Kidney glomerular epithelial cell (primary cell): ENCODE results near the gene ROBO2.
"Not testable (repeated sequence)": the region's sequence is repeated elsewhere in the genome, so short reads cannot be mapped to it uniquely, and the experiment has no call there.

Experiments used
- DNase-seq: peaks from one replicate; lab custom pipeline; 2025; lab: John Stamatoyannopoulos, UW

The ROBO2 gene

GRCh38 chr3:77338195-77338594 is 298.3 kb downstream of the ROBO2 start:
- no peak for DNase-seq

- DNase-seq: no peak
These were observed 302.1 kb downstream of the ROBO2 start for GRCh38 chr3:77342027-77342426.

- DNase-seq: no peak
These were observed 302.8 kb downstream of the ROBO2 start for GRCh38 chr3:77342688-77343087.

GRCh38 chr3:77345009-77345408 is 305.1 kb downstream of the ROBO2 start:
- DNase-seq: no peak

- no peak for DNase-seq
These were observed 308.5 kb downstream of the ROBO2 start for GRCh38 chr3:77348244-77348855.

GRCh38 chr3:77354958-77355357 is 315.1 kb downstream of the ROBO2 start:
- no peak for DNase-seq

GRCh38 chr3:77362936-77363335 is 323.0 kb downstream of the ROBO2 start:
- DNase-seq: no peak

GRCh38 chr3:77365152-77365551 is 325.3 kb downstream of the ROBO2 start:
- no peak for DNase-seq

GRCh38 chr3:77370413-77370812 is 330.5 kb downstream of the ROBO2 start:
- peak; percentile 14 for DNase-seq

GRCh38 chr3:77372018-77372417 is 332.1 kb downstream of the ROBO2 start:
- DNase-seq: no peak

GRCh38 chr3:77372634-77373346 is 332.9 kb downstream of the ROBO2 start:
- no peak for DNase-seq

- DNase-seq: no peak
These were observed 333.7 kb downstream of the ROBO2 start for GRCh38 chr3:77373619-77374018.

GRCh38 chr3:77376511-77376910 is 336.6 kb downstream of the ROBO2 start:
- no peak for DNase-seq

- no peak for DNase-seq
These were observed 337.8 kb downstream of the ROBO2 start for GRCh38 chr3:77377717-77378116.

- DNase-seq: no peak
These were observed 340.2 kb downstream of the ROBO2 start for GRCh38 chr3:77380136-77380535.

- DNase-seq: no peak
These were observed 341.5 kb downstream of the ROBO2 start for GRCh38 chr3:77381431-77381830.

GRCh38 chr3:77392181-77392580 is 352.3 kb downstream of the ROBO2 start:
- no peak for DNase-seq

- no peak for DNase-seq
These were observed 354.1 kb downstream of the ROBO2 start for GRCh38 chr3:77394046-77394445.

- no peak for DNase-seq
These were observed 365.0 kb downstream of the ROBO2 start for GRCh38 chr3:77404871-77405270.

GRCh38 chr3:77407441-77407840 is 367.5 kb downstream of the ROBO2 start:
- no peak for DNase-seq

GRCh38 chr3:77410334-77410733 is 370.4 kb downstream of the ROBO2 start:
- not testable (repeated sequence) for DNase-seq

GRCh38 chr3:77411334-77411733 is 371.4 kb downstream of the ROBO2 start:
- no peak for DNase-seq

GRCh38 chr3:77412021-77412438 is 372.1 kb downstream of the ROBO2 start:
- DNase-seq: peak; percentile 8

GRCh38 chr3:77412584-77412983 is 372.7 kb downstream of the ROBO2 start:
- no peak for DNase-seq
